IPS-18a (cell line): ENCODE measurements around the gene TCF7L1.

Experiments used
- H3K27ac ChIP-seq: one replicate; pipeline ENCODE4 v1.5.1; 2013; ENCODE audit warnings: low read length
- H3K27me3 ChIP-seq: one replicate; pipeline ENCODE4 v1.6.1; 2013; ENCODE audit warnings: mild to moderate bottlenecking, low read length; ENCODE audit not compliant: control insufficient read depth, insufficient read depth
- H3K36me3 ChIP-seq: one replicate; pipeline ENCODE4 v1.6.1; 2013; ENCODE audit warnings: low read depth, low read length; ENCODE audit not compliant: control insufficient read depth
- H3K4me1 ChIP-seq: one replicate; pipeline ENCODE4 v1.6.1; 2013; ENCODE audit warnings: low read depth, low read length; ENCODE audit not compliant: control insufficient read depth
- H3K4me3 ChIP-seq: one replicate; pipeline ENCODE4 v1.5.1; 2013; ENCODE audit warnings: low read length
- H3K9ac ChIP-seq: one replicate; pipeline ENCODE4 v1.6.1; 2013; ENCODE audit warnings: mild to moderate bottlenecking, low read length, moderate library complexity
- H3K9me3 ChIP-seq: one replicate; pipeline ENCODE4 v1.6.1; 2013; ENCODE audit warnings: low read depth, low read length; ENCODE audit not compliant: control insufficient read depth

Gene TCF7L1

DNA sequence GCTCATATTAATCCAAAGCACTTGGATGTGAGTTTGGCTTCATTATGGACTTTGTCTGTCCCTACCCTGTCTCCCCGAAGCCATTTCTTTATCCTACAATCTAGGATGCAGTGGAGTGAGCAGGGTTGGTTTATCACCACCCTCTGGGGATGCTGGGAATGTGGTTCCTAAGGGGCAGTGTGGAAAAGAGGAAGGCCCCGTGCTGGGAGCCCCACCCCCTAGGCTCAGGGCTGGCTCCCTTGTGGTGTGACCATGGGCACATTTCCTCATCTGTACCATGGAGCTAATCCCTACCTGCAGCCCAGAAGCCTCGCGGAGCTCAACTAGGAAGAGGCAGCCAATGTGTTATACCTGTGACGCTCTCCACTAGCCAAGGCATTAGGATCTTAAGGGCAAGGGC lies 102.1 kb downstream of the TCF7L1 start:
- peak overlapping the region; percentile 3 for H3K27ac ChIP-seq
- no peaks in the 10 kb centered on the region for H3K36me3 ChIP-seq
- H3K9me3 ChIP-seq = no peaks in the 10 kb centered on the region
- no peaks in the 10 kb centered on the region for H3K27me3 ChIP-seq
- no peak overlapping the region for H3K9ac ChIP-seq
- peak overlapping the region; percentile 16 for H3K4me3 ChIP-seq
- H3K4me1 ChIP-seq = peaks cover 60% of the 10 kb centered on the region

DNA sequence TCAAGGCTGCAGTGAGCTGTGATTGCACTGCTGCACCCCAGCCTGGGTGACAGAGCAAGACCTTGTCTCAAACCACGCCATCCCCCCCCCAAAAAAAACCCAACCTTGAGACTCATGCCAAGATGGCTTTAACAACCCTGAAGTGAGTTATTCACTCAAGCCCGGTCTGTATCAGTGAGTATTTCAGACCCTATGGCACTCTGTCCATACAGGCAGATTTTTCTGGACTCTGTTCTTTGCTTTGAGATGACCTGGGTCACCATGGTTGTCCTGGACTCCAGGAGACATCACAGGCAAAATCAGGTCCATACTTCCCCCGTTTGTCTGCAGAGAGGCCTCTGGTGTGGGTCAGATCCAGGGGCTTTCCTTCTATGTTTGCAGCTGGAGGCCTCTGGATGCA lies 102.9 kb downstream of the TCF7L1 start:
- Histone ChIP-seq H3K9me3 (no peaks in the 10 kb centered on the region), H3K4me1 (peaks cover 56% of the 10 kb centered on the region), H3K27ac (no peak overlapping the region), H3K36me3 (no peaks in the 10 kb centered on the region), H3K27me3 (no peaks in the 10 kb centered on the region), H3K4me3 (no peak overlapping the region), H3K9ac (no peak overlapping the region)

DNA sequence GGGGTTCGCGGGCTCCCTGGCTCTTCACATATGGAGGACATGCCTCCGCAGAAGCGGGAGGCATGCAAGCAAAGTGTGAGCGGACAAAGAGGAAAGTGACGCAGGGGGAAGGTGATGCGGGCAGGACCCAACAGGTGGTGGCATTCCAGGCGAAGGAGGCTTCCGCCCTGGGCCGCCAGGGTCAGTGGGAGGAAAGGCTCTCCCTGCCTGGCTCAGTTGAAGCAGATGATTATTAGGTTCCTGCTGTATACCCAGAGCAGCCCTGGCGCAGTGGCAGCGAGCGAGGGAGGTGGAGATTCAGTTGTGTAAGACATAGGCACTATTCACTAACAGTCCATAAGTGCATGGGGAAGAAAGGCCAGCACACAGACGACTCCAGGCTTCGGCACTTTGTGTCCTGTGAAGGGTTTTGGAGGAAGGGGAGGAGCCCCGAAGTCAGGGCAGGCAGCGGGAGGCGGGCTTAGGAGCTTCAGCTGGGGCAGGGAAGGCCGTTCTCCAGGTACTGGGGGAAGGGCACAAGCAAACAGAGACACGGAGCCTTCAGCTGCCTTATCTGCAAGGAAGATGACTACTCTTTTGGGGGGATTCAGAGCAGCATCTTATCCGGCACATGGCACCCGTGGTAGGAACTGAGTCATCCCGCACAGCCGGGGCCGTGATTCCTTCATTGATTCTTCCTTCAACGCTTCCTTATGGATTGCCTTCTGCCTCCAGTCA lies 104.8 kb downstream of the TCF7L1 start:
- Histone ChIP-seq H3K36me3 (no peaks in the 10 kb centered on the region), H3K27ac (peak overlapping the region; percentile 67), H3K4me1 (peaks cover 46% of the 10 kb centered on the region), H3K4me3 (peak overlapping the region; percentile 42), H3K27me3 (no peaks in the 10 kb centered on the region), H3K9me3 (no peaks in the 10 kb centered on the region), H3K9ac (peak overlapping the region; percentile 5)

DNA sequence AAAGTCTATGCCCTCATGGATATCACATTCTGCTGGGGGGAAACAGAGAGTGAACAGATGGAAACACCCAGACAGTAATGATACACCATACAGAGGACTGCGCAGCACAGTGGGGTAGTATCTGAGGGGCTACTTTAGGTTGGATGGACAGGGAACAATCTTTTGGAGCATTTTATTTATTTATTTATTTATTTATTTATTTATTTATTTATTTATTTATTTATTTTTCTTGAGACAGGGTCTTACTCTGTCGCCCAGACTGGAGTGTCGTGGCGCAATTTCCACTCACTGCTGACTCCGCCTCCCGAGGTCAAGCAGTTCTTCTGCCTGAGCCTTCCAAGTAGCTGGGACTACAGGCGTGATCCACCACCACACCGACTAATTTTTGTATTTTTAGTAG lies 105.4 kb downstream of the TCF7L1 start:
- Histone ChIP-seq H3K27ac (peak overlapping the region; percentile 3), H3K9ac (peak overlapping the region; percentile 5), H3K36me3 (no peaks in the 10 kb centered on the region), H3K27me3 (no peaks in the 10 kb centered on the region), H3K9me3 (no peaks in the 10 kb centered on the region), H3K4me3 (peak overlapping the region; percentile 42), H3K4me1 (peaks cover 52% of the 10 kb centered on the region)

DNA sequence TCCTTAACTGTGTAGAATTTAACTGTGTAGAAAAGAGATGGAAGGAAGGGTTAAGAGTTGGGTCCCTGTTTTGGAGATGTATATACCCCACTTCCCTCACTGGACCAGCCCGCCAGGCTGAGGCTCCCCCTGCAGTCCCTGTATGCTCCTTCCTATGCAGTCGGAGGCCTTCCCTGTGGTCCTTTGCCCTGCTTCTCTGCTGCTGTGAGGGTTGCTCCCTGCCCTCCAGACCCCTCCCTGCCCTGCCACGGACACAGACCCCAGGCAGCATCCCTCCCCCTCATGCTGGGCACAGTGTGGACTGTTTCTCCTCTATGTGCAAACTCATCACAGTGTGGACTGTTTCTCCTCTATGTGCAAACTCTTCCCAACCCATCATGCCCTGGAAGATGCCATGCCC lies 105.9 kb downstream of the TCF7L1 start:
- Histone ChIP-seq H3K27me3 (no peaks in the 10 kb centered on the region), H3K4me1 (peaks cover 54% of the 10 kb centered on the region), H3K27ac (no peak overlapping the region), H3K36me3 (no peaks in the 10 kb centered on the region), H3K9me3 (no peaks in the 10 kb centered on the region), H3K4me3 (no peak overlapping the region), H3K9ac (no peak overlapping the region)

DNA sequence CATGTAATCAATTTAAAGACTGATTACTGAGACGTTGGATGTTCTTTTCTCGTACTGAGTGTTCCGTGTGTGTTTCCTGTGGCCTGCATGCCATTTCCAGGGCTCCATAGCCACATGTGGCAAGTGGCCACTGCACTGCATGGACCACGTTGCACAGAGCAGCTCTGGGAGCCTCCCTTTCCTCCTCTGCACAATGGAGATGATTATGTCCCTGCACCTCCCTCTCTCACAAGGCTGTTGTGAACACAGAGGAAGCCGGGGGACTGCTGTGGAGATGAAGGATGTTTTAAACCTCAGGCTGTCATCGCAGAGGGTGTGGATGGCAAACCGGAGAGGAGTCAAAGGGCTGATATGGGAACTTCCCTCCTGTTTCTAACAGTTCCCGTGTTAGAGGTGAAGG lies 106.9 kb downstream of the TCF7L1 start:
- Histone ChIP-seq H3K27ac (no peak overlapping the region), H3K9ac (no peak overlapping the region), H3K9me3 (no peaks in the 10 kb centered on the region), H3K4me1 (peaks cover 45% of the 10 kb centered on the region), H3K4me3 (no peak overlapping the region), H3K36me3 (no peaks in the 10 kb centered on the region), H3K27me3 (no peaks in the 10 kb centered on the region)

DNA sequence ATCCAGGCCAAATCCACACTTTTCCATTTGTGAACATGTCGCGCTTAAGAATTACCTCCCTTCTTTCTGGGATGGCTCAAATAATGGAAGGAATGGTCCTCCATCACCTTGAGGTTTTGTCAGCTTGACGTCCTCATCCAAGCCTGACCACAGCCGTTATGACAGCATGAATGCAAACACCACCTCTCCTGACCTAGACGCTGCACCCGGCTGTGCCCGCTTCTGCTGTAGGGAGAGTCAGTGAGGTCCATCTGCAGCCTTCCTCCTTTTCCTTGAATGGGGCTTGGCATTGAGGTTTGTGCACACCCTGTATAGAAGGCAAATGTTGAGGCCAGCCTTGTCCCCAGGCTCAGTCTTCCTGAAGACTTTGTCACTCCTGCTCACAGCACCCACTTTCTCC lies 109.1 kb downstream of the TCF7L1 start:
- H3K9me3 ChIP-seq = no peaks in the 10 kb centered on the region
- H3K36me3 ChIP-seq = no peaks in the 10 kb centered on the region
- no peak overlapping the region for H3K4me3 ChIP-seq
- peaks cover 38% of the 10 kb centered on the region for H3K4me1 ChIP-seq
- no peaks in the 10 kb centered on the region for H3K27me3 ChIP-seq
- no peak overlapping the region for H3K27ac ChIP-seq
- H3K9ac ChIP-seq = no peak overlapping the region

DNA sequence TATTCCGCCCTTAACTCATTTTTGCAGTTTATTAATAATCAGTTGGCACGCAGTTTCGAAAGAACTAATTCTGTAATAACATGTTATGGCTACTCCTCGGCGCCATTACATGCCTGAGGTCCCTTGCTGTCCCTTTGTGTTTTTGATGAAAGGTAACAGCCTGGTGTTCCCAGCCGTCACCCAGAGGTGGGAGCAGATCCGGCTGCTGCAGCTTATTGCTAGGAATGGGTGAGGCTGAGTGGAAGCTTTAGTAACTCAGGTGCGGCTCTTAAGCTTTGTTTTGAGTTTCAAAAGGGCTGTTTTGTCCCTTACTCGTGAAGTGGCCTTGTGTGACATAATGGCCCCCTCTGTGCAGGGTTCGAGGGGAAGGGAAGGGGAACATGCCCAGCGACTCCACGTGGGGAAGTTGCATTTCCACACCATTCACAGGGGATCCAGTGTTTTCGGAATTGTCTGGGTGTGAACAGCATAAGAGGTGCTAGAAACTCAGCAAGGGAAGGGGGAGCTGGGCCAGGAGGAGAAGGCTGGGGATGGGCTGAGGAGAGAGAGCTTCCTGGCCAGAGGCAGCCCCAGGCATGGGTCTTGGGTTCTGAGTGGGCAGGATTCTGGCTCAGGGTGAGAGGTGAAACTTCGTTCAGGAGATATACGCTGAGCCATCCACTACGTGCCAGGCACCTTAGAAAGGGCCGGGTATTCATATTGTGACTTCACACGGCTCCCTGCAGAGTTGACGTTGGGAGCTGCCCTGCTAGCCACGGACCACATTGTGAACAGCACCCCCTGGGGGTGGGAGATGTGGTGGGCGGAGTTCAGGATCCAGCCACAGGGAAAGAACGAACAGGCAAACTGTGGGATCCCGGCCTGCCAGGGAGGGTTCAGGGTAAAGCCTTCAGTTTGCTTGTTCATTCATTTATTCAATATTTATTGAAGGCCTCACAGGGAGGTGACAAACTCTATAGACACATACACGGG lies 110.2 kb downstream of the TCF7L1 start:
- no peak overlapping the region for H3K4me3 ChIP-seq
- H3K27ac ChIP-seq = no peak overlapping the region
- peaks cover 44% of the 10 kb centered on the region for H3K4me1 ChIP-seq

DNA sequence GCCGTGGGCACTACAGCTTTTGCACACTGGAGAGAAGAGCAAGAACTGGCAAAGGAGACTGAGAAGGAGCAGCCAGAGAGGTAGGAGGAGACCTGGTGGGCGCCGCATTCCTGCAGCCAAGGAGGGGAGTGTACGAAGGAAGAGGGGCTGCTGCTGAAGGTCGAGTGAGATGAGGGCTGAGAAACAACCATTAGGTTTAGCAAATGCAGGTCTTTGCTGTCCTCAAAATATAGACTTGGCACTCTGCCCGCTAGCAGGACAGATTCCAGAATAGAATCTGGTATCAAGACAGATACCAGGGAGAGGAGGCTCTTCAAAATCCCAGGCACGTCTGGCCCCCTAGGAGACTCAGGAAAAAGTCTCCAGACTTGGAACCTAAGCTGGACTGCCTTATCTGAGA lies 111.6 kb downstream of the TCF7L1 start:
- Histone ChIP-seq H3K4me1 (peaks cover 55% of the 10 kb centered on the region), H3K4me3 (no peak overlapping the region), H3K27ac (no peak overlapping the region), H3K9ac (no peak overlapping the region), H3K9me3 (no peaks in the 10 kb centered on the region), H3K27me3 (no peaks in the 10 kb centered on the region), H3K36me3 (no peaks in the 10 kb centered on the region)

More for the DNA sequence above, 110.2 kb downstream of the TCF7L1 start:
- Histone ChIP-seq H3K36me3 (no peaks in the 10 kb centered on the region), H3K9me3 (no peaks in the 10 kb centered on the region), H3K9ac (no peak overlapping the region), H3K27me3 (no peaks in the 10 kb centered on the region)

DNA sequence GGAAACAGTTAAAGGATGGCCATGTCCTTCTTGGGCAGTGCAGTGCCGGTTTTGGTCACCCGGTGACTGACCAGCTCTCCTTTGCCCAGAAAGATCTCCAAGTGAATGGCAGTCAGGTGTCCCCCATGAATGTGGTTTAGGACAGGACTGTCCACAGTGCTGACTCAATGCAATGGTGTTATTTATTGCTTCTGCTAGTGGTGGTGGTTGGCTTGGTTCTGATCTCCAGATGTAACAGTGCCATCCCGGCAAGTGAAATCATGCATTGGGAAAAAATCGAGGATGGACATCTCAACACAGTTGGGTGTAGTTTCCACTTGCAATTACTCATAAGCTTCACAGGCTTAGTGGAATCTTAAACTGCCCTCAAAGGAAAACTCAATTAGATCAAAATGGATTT lies 112.7 kb downstream of the TCF7L1 start:
- Histone ChIP-seq H3K27me3 (no peaks in the 10 kb centered on the region), H3K9me3 (no peaks in the 10 kb centered on the region), H3K4me1 (peaks cover 58% of the 10 kb centered on the region), H3K36me3 (no peaks in the 10 kb centered on the region), H3K9ac (no peak overlapping the region), H3K4me3 (no peak overlapping the region), H3K27ac (no peak overlapping the region)

DNA sequence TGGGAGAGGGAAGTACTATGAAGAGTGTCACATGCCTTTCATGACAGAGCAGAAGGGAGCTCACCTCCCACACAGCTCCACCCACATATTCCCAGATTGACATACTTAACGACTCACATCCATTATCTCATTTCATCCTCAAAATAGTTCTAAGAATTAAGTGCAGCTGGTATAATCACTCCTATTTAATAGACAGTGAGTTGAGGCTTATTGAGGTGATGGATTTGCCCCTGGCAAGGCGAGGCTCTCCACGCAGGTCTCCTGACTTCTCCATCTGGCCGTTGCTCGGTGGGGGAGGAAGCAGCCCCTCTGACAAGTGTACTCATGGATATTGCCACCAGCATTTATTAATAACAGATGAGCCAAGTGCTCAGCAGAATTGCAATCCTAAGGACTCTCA lies 113.2 kb downstream of the TCF7L1 start:
- no peak overlapping the region for H3K27ac ChIP-seq
- H3K4me1 ChIP-seq = peaks cover 60% of the 10 kb centered on the region
- H3K4me3 ChIP-seq = no peak overlapping the region
- no peaks in the 10 kb centered on the region for H3K36me3 ChIP-seq
- no peak overlapping the region for H3K9ac ChIP-seq
- no peaks in the 10 kb centered on the region for H3K9me3 ChIP-seq
- H3K27me3 ChIP-seq = no peaks in the 10 kb centered on the region
